NCI-H82 treated with DMSO at 0.1 percent for 48 hours (cell line): ENCODE results near the gene IPO11.
"Not testable (repeated sequence)": the region's sequence is repeated elsewhere in the genome, so short reads cannot be mapped to it uniquely, and the experiment has no call there.

Experiments
- DNase-seq: peaks from one replicate; lab custom pipeline; 2025; ENCODE audit not compliant: unreplicated experiment; lab: John Stamatoyannopoulos, UW

The IPO11 gene

GRCh38 chr5:62640446-62640845, 227.9 kb downstream of the IPO11 start:
- DNase-seq, result no peak

DNA sequence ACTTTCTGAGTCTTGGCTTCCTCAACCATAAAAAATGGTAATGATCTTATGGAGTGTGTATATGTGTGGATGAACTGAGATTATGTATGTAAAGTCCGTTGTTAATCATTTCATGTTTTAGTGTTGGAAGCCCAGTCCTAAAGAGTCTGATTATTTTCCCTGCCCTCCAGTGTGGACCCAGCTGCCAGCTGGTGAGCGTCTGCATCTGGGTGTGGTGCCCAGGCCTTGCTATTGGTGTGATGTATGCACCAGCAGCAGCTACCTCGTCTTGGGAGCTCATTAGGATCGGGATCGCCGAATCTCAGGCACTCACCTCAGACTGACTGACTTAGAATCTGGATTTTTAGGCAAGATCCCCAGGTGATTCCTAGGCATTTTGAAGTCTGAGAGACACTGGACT, 229.9 kb downstream of the IPO11 start:
- no peak for DNase-seq

DNA sequence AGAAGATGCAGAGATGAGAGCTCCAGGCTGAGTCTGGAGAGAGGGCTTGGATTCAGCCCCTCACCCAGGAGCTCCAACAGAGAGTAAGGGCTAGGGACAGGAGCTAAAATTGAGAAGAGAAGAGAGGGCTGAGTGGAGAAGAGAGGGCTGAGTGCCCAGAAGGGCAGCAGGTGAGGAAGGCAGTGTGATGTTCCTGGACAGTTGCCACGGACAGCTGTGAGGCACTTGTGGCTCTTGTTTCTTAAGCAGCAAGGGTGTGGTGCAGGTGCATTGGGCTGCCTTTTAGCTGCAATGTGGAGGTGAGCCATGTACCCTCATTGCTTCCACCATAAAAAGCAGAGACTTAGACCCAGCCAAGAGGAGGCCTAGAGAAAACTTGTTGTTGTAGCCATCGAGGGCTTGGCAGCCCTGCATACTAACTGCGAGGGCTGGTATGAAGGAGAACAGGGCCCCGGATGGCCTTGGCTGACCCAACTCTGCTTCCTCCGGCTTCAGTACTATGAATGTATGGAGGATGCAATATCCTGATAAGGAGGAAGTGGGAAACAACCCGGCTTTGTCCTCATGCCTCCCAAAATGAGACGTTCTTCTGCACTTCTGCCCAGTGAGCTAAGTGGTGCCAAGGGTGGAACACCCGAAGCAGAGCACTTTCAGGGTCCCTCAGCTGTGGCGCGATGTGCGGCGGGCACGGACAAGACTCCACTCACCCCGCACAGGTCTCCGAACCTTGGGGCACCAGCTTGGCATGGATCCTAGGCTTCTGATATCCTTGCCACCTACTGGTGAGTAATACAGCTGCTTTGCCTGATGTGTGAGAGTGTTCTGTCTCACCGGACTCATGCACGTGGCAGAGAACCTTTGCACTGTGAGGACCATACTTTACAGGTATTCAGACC, 231.2 kb downstream of the IPO11 start:
- DNase-seq, result no peak

GRCh38 chr5:62645223-62645622, 232.7 kb downstream of the IPO11 start:
- DNase-seq, result no peak

GRCh38 chr5:62647241-62647640, 234.7 kb downstream of the IPO11 start:
- DNase-seq, result no peak

- no peak for DNase-seq
Observed at GRCh38 chr5:62649025-62649424, 236.5 kb downstream of the IPO11 start.

- DNase-seq, result no peak
Observed at GRCh38 chr5:62649476-62650113, 237.0 kb downstream of the IPO11 start.

DNA sequence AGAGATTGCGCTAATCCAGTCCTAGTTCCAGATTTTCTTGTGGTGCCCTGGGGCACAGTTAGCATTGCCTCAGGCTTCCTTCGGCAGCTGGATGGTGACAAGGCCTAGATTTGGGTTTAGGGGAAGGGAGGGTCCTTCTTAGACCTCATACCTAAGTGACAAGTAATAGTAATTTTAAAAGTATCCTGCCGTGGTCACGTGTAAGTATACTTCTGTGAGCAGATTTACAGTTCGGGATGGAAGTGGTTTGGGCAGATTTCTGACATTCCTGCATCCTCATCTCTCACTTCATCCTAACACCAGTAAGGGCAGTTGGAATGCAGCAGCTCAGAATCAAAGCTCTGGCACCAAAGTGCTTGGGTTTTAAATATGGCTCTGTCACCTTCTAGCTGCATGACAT, 237.6 kb downstream of the IPO11 start:
- no peak for DNase-seq

DNA sequence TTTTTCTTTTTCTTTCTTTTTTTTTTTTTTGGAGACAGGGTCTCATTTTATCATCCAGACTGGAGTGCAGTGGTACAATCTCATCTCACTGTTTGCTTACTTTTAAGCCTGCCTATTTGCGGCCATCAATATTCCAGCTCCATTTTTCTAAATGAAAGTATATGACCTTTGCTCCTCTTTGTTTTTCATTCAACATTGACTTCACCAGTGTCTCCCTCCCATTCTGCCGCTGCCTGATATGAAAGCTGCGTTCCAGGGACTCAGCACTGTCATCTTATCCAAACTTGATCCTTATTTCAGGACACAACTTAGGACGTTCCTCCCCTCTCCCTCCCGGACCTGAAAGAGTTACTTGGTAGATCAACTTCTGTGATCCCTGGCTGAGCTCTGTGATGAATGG, 239.7 kb downstream of the IPO11 start:
- DNase-seq, result no peak

DNA sequence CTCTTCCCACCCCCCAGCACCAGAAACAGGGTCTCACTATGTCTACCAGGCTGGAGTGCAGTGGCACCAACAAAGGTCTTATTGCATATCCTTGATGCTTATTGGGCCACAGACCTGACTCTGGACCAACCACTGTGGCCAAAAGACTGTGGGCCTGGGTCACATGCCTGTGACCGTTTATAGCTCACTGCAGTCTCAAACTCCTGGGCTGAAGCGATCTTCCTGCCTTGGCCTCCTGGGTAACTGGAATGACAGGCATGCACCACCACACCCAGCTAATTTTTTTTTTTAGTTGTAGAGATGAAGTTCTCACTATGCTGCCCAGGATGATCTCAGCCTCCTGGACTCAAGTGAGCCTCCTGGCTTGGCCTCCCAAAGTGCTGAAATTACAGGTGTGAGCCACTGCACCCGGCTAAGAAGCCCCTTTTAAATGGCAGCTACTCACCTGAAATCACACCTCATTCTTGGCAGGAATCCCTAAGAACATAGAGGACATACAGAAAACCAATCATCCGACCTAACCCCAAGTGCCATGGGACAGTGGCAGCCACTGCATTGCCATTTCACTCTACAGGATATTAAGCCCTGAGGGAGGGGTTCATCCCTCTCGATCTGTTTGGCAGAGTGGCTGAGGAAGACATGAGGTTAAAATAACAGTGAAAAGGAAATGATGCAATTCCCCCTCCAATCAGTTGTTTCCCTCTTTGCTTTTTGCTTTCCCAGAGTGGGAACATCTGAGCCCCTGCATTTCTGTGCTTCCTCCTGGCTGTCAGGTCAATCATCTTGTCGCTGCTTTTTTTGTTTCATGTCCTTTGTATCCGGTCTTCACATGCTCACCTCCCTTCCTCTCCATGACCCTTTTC, 240.7 kb downstream of the IPO11 start:
- DNase-seq, result no peak

- DNase-seq, result no peak
Observed at GRCh38 chr5:62653864-62654575, 241.5 kb downstream of the IPO11 start.

DNA sequence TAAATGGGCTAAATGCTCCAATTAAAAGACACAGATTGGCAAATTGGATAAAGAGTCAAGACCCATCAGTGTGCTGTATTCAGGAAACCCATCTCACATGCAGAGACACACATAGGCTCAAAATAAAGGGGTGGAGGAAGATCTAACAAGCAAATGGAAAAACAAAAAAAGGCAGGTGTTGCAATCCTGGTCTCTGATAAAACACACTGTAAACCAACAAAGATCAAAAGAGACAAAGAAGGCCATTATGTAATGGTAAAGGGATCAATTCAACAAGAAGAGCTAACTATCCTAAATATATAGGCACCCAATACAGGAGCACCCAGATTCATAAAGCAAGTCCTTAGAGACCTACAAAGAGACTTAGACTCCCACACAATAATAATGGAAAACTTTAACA, 245.2 kb downstream of the IPO11 start:
- DNase-seq, result not testable (repeated sequence)

GRCh38 chr5:62661126-62661525, 248.6 kb downstream of the IPO11 start:
- DNase-seq, result no peak

DNA sequence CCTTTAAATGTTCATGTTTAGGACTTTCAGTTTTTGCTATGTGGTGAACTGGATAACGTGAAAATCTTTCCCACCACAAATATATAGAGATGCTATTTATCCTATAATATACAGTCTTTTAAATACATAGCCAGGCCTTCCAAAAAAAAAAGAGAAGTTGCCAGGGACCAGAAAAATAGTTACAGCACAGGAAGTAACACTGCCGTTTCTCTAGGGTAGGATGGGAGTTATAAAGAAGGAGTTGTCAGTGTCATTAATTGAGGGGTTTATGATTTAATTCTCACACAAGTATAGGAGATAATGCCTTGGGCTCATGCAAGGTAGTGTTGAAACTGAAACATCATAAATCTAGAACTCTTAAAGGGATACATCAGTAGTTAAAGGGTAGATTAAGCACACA, 250.0 kb downstream of the IPO11 start:
- no peak for DNase-seq

- no peak for DNase-seq
Observed at GRCh38 chr5:62671479-62671878, 258.9 kb downstream of the IPO11 start.

DNA sequence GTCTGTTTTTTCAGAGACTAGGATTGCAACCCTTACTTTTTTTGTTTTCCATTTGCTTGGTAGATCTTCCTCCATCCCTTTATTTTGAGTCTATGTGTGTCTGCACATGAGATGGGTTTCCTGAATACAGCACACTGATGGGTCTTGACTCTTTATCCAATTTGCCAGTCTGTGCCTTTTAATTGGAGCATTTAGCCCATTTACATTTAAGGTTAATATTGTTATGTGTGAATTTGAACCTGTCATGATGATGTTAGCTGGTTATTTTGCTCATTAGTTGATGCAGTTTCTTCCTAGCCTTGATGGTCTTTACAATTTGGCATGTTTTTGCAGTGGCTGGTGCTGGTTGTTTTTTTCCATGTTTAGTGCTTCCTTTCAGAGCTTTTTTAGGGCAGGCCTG, 264.0 kb downstream of the IPO11 start:
- not testable (repeated sequence) for DNase-seq
